Measurements from ENCODE around the gene CSRNP3. TPM values are rescaled to one million over a fixed set of nuclear protein-coding genes. Genes with fewer than 3 reads are reported as not detected.

Gene CSRNP3
- total and polyA plus RNA-seq, 2 experiments from 2014 or later = 3.0 to 14.0 TPM

DNA sequence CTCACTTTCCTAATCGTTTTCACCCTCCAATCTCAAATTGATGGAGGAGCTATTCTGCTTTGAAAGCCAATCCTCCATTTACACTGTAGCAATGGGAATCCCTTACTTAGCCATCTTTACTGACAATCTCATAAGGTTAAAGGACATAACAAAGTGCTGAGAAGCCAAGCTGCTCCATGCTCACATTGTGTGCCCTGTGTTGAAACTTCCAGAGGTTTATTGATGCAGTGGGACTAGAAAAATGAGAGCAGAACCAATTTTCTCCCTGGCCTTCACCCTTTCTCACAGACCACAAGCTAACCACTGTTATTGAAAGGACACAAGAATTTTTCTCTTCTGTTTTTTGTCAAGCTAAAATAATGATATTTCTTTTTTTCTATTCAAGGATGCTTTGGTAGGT is 63.8 kb downstream of the CSRNP3 start:
- Histone ChIP-seq H4K20me1 (ENCODE audit: insufficient read depth, poor library complexity, severe bottlenecking) (no peaks in the 10 kb centered on the region), H3K4me2 (no peak overlapping the region), H3K27ac (no peak overlapping the region), H3K36me3 (replicated peaks; ENCODE audit: insufficient read depth, low read depth) (no peaks in the 10 kb centered on the region), H3K9me3 (ENCODE audit: low read depth) (no peaks in the 10 kb centered on the region), H3K9me2 (replicated peaks; ENCODE audit: insufficient read depth) (no peaks in the 10 kb centered on the region), H3K27me3 (no peaks in the 10 kb centered on the region), H2AFZ (no peak overlapping the region), H3K79me2 (peaks cover under 1% of the 10 kb centered on the region), H3K4me1 (ENCODE audit: insufficient read depth) (no peaks in the 10 kb centered on the region), H3K4me3 (no peak overlapping the region)
- TF ChIP-seq, protein P1, sequence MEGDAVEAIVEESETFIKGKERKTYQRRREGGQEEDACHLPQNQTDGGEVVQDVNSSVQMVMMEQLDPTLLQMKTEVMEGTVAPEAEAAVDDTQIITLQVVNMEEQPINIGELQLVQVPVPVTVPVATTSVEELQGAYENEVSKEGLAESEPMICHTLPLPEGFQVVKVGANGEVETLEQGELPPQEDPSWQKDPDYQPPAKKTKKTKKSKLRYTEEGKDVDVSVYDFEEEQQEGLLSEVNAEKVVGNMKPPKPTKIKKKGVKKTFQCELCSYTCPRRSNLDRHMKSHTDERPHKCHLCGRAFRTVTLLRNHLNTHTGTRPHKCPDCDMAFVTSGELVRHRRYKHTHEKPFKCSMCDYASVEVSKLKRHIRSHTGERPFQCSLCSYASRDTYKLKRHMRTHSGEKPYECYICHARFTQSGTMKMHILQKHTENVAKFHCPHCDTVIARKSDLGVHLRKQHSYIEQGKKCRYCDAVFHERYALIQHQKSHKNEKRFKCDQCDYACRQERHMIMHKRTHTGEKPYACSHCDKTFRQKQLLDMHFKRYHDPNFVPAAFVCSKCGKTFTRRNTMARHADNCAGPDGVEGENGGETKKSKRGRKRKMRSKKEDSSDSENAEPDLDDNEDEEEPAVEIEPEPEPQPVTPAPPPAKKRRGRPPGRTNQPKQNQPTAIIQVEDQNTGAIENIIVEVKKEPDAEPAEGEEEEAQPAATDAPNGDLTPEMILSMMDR (IDR thresholded peaks at IDR 0.05; ENCODE audit: poor library complexity) = no peak
- TF ChIP-seq EZH2phosphoT487 (IDR thresholded peaks at IDR 0.05; ENCODE audit: low read depth, severe bottlenecking, unreplicated experiment) (no peak), EZH2 (IDR thresholded peaks at IDR 0.05; ENCODE audit: borderline replicate concordance) (no peak)
- WGBS (ENCODE audit: low lambda C conversion rate, missing lambda C conversion rate) = 95% methylated on average over 1 of the region's 1 CpG
- no peak for DNase-seq (ENCODE audit: low spot score)

DNA sequence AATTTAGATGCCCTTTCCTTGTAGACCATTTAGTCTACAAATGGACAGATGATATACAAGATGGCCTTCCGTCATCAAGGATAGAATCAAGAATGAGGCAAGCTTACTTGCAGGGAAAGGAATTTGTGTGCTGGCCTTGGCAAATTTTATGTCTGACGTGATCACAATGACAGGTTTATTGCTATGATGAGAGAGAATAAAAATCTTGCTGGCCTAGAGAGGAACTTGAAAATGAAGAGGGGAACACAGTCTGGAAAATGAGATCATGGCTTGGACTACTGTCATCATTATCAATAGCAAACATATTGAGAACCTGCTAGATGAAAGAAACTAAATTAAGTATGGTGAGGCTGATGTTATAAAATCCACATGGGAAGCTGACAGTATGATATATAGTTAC is 66.0 kb downstream of the CSRNP3 start:
- DNase-seq (ENCODE audit: low spot score) = no peak
- H3K4me3 ChIP-seq = no peak overlapping the region
- no peaks in the 10 kb centered on the region for H3K36me3 ChIP-seq (replicated peaks; ENCODE audit: insufficient read depth, low read depth)
- H3K4me2 ChIP-seq = no peak overlapping the region
- H4K20me1 ChIP-seq (ENCODE audit: insufficient read depth, poor library complexity, severe bottlenecking) = no peaks in the 10 kb centered on the region
- no peaks in the 10 kb centered on the region for H3K9me2 ChIP-seq (replicated peaks; ENCODE audit: insufficient read depth)
- H3K9me3 ChIP-seq (ENCODE audit: low read depth) = no peaks in the 10 kb centered on the region
- no peak overlapping the region for H2AFZ ChIP-seq
- no peak for TF ChIP-seq EZH2 (IDR thresholded peaks at IDR 0.05; ENCODE audit: borderline replicate concordance)
- TF ChIP-seq, protein P1 (IDR thresholded peaks at IDR 0.05; ENCODE audit: poor library complexity) = no peak
- no peaks in the 10 kb centered on the region for H3K79me2 ChIP-seq
- no peaks in the 10 kb centered on the region for H3K27me3 ChIP-seq
- H3K27ac ChIP-seq = no peak overlapping the region
- no peaks in the 10 kb centered on the region for H3K4me1 ChIP-seq (ENCODE audit: insufficient read depth)
- 90% methylated on average over 2 of the region's 2 CpGs for WGBS (ENCODE audit: low lambda C conversion rate, missing lambda C conversion rate)

- Histone ChIP-seq H3K27me3 (no peaks in the 10 kb centered on the region), H3K79me2 (no peaks in the 10 kb centered on the region), H3K4me2 (no peak overlapping the region), H4K20me1 (ENCODE audit: insufficient read depth, poor library complexity, severe bottlenecking) (no peaks in the 10 kb centered on the region), H3K9me2 (replicated peaks; ENCODE audit: insufficient read depth) (no peaks in the 10 kb centered on the region), H3K27ac (no peak overlapping the region), H3K4me3 (no peak overlapping the region), H3K9me3 (ENCODE audit: low read depth) (no peaks in the 10 kb centered on the region), H3K36me3 (replicated peaks; ENCODE audit: insufficient read depth, low read depth) (no peaks in the 10 kb centered on the region), H3K4me1 (ENCODE audit: insufficient read depth) (no peaks in the 10 kb centered on the region), H2AFZ (no peak overlapping the region)
- 57% methylated on average over 3 of the region's 3 CpGs for WGBS (ENCODE audit: low lambda C conversion rate, missing lambda C conversion rate)
- DNase-seq (ENCODE audit: low spot score) = no peak
- TF ChIP-seq EZH2 (IDR thresholded peaks at IDR 0.05; ENCODE audit: borderline replicate concordance) (no peak), EZH2phosphoT487 (IDR thresholded peaks at IDR 0.05; ENCODE audit: low read depth, severe bottlenecking, unreplicated experiment) (no peak)
- TF ChIP-seq, protein P1 (IDR thresholded peaks at IDR 0.05; ENCODE audit: poor library complexity) = no peak
Observed at GRCh38 chr2:165536851-165537499, 67.5 kb downstream of the CSRNP3 start.

DNA sequence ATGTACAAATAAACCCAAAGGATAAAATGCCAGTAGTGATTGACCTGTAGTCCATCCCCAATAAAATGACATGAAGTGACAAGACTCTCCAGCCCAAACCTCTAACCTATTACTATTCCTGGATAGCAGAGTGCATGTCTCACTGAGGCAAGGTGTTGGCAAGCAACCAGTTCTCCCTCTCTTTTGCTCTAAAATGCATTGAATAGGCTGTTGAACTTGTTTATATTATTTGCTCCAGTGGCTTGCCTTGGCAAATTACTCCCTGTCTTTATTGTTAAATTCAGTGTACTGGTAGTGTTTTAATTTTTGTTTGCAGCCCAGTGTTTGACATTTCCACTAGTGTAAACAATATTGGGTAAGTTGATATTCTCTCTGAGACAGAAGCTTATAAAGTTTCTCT is 70.5 kb downstream of the CSRNP3 start:
- H3K9me3 ChIP-seq (ENCODE audit: low read depth) = no peaks in the 10 kb centered on the region
- H3K79me2 ChIP-seq = no peaks in the 10 kb centered on the region
- H2AFZ ChIP-seq = no peak overlapping the region
- no peaks in the 10 kb centered on the region for H3K4me1 ChIP-seq (ENCODE audit: insufficient read depth)
- TF ChIP-seq, protein P1 (IDR thresholded peaks at IDR 0.05; ENCODE audit: poor library complexity) = no peak
- TF ChIP-seq EZH2 (IDR thresholded peaks at IDR 0.05; ENCODE audit: borderline replicate concordance) = no peak
- no peak for TF ChIP-seq EZH2phosphoT487 (IDR thresholded peaks at IDR 0.05; ENCODE audit: low read depth, severe bottlenecking, unreplicated experiment)
- no peak overlapping the region for H3K4me3 ChIP-seq
- H3K27me3 ChIP-seq = no peaks in the 10 kb centered on the region
- no peaks in the 10 kb centered on the region for H3K36me3 ChIP-seq (replicated peaks; ENCODE audit: insufficient read depth, low read depth)
- no peaks in the 10 kb centered on the region for H4K20me1 ChIP-seq (ENCODE audit: insufficient read depth, poor library complexity, severe bottlenecking)
- no peak overlapping the region for H3K27ac ChIP-seq
- no peak for DNase-seq (ENCODE audit: low spot score)
- no peak overlapping the region for H3K4me2 ChIP-seq
- H3K9me2 ChIP-seq (replicated peaks; ENCODE audit: insufficient read depth) = no peaks in the 10 kb centered on the region

All from hepatocyte (in vitro differentiated cells).